ENCODE data around the gene NACA2.
"Not testable (repeated sequence)": the region's sequence is repeated elsewhere in the genome, so short reads cannot be mapped to it uniquely, and the experiment has no call there.

The NACA2 gene

DNA sequence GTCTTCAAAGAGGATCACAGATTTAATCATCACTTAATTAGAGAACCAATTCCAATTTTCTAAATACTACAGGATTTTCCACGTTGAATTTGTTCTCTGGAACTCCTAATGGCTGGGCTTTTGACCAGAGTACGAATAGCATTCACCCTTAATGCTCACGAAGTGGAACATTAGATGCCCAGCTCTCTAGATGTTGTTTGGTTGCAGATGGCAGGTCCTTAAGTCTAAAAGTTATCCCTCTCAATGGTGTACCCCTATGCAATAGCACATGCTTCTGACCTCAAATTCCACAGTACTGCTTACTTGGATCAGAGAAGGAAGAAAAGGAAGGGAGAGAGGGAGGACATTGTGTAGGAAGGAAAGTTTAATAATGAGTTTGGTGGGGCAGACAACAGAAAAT, 8.6 kb upstream of the NACA2 start:
- no peak for DNase-seq (ENCODE audit: low read depth in 2 of 2)

DNA sequence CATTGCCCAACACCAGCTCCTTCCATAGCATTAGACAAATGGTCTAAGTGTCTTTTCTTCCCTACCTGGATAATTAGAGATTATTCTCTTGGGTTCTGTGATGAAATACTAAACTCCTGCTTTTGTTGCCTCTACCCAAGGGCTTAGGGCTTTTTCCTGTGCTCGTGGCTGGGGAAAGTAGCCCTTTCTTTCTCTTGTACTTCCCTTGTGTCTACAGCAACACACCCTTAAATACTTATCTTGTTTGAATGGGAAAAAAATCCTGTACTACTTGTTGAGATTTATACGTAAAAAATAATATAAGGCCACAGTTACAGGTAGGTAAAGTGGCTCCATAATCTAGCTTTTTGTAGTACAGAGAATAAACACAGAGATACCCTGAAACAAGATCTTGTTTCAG, 7.0 kb upstream of the NACA2 start:
- no peak for DNase-seq (ENCODE audit: low read depth in 2 of 2)

DNA sequence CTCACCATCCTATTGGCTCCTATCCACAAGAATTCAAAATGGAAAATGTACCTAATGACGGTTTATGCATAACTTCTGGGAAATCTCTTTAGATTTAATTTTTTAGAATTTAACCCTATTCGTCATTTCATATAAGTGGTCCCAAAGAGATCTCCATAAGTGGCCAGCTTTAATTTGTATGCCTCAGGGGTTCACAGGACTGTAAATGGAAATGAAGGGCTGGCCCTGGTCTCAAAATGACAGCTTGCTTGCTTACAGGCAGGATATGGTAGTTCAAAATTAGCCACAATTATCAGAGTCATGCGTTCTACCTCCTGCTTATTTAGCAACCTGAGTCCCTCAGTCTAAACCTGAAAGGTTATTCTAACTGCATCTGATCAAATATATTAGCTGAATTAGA, 6.6 kb upstream of the NACA2 start:
- DNase-seq (ENCODE audit: low read depth in 2 of 2), result no peak

DNA sequence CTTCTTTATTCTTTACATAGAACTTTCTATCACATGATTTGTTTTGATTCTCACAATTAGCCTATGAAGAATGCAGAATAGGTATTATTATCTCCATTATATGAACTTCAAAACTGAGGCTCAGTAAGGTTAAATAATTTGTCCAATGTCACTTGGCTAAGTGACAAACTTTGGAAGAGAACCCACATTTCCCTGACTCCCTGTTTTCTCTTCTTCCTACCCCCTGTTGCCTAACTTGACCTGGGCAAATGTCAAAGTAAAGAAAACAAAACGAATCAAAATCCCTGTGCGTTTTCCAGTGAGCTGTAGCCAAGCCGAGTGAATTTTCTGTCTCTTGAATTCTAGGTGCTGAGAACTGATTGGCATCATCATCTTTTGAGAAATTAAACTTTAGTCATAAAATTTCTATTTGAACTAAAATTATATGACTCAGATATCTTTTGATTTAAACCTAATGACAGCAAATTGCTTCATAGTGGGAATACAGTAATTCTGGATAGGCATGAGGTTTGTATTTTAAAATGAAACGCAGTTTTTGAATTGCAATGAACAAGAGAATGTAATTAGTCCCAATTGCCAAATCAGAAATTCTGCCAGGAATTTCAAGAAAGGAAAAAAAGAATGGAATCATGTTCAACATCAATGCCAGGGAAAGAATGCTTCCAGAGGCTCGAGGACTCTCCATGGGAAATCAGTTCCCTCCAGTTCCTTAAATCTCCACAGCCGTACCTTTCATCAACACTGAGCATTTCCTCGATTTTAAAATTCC, 4.6 kb upstream of the NACA2 start:
- no peak for DNase-seq (ENCODE audit: low read depth in 2 of 2)

DNA sequence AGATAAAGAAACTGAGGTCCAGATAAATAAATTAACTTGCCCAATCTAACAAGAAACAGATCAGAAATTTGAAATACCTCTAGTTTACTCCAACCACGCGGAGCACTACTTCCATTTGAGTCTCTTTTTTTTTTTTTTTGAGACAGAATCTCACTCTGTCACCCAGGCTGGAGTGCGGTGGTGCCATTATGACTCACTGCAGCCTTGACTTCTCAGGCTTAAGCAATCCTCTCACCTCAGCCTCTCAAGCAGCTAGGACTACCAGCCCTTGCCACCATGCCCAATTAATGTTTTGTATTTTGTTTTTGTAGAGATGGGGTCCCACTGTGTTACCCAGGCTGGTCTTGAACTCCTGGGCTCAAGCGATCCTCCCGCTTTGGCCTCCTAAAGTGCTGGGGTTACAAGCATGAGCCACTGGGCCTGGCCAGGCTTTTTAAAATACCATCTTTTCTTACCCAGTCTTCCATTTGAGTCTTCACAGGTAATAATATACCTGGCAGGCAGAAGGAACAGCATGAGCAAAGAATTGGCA, 3.3 kb upstream of the NACA2 start:
- DNase-seq (ENCODE audit: low read depth in 2 of 2), result no peak

DNA sequence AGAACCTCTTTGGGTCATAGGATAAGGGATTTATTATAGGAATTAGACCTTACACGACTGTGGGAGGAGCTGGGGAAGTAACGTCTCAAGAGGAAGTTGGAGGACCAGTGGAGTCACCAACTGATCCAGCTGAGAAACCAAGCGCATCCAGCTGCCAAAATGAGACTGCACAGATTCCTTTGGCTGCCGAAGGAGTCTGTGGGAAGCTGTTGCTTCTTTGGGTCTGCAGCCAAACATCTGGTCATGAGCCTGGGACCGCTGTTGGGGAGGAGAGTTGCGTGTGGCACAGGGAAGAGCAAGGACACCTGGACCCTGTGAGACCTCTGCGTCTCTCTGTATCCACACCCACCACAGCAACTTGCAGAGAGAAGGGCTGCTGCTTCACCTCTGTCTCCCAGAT, 2.4 kb upstream of the NACA2 start:
- no peak for DNase-seq (ENCODE audit: low read depth in 2 of 2)

DNA sequence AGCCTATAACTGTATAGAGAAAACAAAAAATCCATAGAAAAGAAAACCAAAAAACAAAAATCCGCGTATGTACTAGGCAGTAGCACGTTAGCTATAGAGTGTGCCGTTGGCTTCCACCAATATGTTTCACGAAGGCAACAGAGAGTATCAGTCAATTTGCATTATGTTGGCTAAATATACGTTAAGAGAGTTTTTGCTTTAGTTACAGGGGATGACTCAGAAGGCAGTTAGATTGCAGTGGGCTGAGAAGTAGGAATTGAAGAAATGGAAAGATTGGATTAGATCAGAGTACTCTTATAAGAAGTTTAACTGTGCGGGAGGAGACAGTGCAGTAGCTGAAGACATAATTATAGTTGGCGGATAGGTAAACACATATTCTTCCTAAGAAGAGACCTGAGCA, 911 bp upstream of the NACA2 start:
- DNase-seq (ENCODE audit: low read depth in 2 of 2), result no peak

DNA sequence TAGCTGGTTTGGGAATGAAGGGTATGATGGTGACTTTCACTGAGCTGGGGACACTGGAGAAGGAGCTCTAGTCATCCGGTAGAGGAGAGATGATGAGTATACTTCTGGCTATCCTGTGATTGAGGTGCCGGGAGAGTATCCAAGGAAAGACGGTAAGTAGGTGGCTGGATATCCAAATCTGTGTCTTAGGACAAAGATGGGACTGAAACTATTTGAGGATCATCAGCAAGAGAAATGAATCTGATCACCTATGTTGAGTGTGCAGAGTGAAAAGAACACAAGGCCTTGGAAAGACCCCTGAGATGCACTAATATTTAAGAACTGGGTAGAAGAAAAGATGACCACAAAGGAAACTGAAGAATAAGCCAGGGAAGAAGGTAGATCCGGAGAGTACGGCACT, 1.0 kb downstream of the NACA2 start:
- no peak for DNase-seq (ENCODE audit: low read depth in 2 of 2)

DNA sequence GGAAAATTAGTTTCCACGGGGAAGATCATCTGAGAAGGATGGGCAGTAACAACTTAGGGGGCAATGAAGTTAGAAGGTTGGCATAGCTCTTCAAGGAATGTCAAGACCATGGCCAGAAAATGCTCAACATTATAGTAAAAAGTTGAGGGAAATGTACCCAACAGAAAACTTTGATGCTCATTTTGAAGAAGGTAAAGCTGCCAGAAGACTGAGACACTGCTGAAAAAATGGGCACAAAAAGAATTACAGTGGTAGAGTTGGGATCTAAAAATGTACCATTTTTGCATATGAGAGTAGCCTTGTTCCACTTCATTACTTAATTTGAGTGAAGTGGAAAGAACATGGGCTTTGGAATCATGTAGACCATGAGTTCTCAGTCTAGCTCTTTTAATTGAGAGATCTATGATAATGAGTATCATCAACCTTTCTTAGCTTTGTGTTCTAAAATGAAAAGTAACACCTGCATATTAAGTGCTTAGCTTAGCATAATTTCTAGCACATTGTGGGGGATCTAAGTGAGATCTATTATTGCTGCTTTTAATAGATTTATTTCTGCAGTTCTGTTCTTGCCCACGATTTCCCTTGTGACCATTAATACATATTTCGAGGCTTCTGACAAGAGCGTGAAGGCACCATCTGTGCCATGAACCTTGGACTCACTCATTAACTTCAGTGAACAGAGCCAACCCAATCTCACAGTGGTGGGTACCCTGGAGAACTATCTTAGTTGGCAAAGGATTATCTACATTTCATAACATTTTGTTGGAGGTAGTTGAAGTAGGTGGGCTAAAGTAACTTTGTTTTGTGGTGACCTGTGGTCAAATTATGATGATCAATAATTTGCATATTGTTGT, 3.0 kb downstream of the NACA2 start:
- DNase-seq (ENCODE audit: low read depth in 2 of 2), result no peak

DNA sequence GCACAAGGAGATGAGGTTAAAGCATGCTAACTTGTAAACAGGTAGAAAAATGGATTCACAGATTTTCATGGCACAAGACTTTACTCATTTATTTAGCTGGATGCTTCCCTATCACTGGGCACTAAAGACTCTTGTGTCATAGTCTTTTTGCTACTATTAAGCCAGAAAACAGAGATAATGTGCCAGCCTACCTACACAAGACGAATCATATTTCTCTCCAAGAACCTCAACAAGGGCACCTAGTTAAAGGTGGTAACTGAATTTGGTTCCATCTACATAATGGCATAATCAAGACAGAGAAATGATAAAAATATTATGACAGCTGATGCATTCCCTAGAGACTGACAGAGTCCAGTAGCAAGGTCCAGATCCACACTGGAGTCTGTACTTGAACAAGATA, 3.8 kb downstream of the NACA2 start:
- DNase-seq (ENCODE audit: low read depth in 2 of 2), result no peak

DNA sequence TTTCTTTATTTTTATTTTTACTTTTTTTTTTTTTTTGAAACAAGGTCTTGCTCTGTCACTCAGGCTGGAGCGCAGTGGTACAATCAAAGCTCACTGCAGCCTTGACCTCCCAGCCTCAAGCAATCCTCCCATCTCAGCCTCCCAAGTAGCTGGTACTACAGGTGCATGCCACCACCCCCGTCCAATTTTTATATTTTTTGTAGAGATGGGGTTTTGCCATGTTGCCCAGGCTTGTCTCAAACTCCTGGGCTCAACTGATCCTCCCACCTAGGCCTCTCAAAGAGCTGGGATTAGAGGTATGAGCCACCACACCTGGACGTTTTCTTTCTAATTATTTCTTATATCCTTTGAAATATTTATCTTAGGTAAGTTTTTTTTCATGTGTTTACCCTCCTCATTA, 4.4 kb downstream of the NACA2 start:
- not testable (repeated sequence) for DNase-seq (ENCODE audit: low read depth in 2 of 2)

DNA sequence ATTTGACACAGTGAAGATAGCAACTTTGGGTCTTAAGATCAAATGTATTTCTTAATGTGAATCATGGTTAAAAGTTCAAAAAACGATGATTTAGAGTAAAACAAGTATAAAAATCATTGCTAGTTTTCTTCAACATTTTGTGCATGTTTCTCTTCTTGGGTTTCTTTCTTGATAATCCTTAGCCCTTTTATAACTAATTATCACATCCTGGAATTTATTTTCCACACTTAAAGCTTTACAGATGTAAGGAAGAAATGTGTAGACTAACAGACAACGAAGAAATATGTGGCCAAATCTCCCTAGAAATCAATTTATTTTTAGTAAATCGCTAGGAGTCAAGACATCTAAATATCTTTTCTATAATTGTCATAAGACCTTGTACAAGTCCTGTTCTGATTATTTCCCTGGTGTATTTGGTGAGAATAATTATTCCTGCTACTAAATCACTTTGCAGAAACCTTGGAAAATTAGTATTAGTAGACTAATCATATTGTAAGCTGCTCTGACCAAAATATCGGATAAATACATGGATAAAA, 4.9 kb downstream of the NACA2 start:
- no peak for DNase-seq (ENCODE audit: low read depth in 2 of 2)

DNA sequence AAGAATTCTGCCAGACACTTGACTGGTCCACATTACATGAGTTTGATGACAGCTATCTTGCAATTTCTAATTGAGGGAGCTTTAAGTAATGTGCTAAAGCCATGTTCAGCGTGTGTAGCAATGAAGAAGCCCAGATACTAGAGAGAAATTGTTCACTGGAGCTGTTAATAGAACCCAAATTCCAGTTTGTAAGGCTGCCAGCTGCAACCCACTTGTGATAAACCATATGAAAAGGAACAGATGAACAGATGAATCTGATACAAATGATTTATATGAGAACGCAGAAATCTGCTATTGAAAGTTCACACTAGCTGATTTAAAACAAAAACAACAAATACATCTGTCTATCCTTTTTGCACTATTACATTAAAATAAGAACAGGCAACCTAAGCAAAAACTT, 6.2 kb downstream of the NACA2 start:
- no peak for DNase-seq (ENCODE audit: low read depth in 2 of 2)

DNA sequence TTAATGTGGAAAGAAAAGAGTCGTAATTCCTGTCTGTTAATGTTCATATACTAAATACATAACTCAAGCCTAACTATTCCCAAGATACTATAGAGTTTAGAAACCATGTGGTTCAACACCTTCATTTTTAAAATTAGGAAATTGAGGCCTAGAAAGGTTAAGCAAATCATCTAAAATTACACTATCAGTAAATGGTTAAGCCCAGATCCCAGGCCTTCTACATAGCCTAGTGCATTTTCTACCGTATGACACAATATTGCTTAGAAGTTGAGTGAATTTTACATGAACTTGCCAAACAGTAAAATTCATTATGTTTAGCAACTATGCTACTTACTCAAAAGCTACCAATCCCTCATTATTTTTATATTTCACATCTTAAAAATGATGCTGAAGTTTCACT, 6.8 kb downstream of the NACA2 start:
- DNase-seq (ENCODE audit: low read depth in 2 of 2), result no peak

DNA sequence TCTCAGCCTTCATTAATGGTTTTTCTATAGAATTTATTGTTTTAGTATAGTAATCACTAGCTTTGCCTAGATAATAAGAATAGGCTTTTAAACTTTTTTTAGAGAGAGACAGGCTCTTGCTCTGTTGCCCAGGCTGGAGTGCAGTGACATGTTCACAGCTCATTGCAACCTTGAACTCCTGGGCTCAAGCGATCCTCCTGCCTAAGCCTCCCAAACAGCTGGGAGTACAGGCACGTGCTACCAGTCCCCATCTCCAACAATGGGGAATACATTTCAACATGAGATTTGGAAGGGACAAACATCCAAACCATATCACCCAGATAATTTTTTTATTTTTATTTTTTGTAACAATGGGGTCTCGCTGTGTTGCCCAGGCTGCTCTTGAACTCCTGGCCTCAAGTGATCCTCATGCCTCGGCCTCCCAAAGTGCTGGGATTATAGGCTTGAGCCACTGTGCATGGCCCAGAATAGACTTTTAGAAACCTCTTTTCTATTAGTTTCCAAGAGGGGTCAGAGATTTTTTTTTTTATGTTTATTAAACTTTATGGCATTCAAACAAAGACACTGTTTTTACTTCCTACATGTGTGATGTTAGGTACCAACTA, 7.3 kb downstream of the NACA2 start:
- no peak for DNase-seq (ENCODE audit: low read depth in 2 of 2)

DNA sequence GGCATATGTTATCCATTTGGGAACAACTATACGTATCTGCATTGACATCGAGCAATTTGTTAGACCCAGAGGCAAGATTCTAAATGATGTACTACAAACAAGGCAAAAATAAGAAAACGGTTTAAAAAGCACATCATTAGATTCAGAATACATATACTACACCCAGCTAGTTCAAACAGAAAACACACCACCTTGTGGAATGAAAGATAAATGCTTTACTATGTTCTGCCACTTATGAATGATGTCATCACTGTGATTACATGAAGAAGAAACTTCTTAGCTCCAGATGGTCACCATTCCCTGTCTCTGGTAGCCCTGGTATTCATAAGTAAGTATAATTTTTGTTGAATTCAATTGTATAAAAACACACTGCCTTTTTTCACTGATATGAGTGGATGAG, 7.8 kb downstream of the NACA2 start:
- DNase-seq (ENCODE audit: low read depth in 2 of 2), result no peak

DNA sequence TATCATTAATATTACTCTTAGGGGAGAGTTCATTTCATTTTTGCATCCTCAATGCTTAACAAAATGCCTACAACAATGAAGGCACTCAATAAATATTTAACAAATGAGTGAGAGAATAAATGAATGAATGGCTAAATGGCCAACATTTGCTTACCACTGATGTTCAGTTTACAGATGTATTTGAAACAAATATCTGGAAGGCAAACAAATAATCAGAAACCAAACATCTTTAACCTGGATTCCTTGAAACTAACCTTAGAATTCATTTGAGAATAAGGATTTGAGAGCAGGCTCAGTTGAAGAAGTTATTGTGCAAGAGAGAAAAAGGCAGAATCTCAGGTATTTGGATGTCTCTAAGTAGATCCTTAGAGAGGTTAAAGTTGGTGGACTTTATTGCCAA, 8.4 kb downstream of the NACA2 start:
- DNase-seq (ENCODE audit: low read depth in 2 of 2), result no peak

DNA sequence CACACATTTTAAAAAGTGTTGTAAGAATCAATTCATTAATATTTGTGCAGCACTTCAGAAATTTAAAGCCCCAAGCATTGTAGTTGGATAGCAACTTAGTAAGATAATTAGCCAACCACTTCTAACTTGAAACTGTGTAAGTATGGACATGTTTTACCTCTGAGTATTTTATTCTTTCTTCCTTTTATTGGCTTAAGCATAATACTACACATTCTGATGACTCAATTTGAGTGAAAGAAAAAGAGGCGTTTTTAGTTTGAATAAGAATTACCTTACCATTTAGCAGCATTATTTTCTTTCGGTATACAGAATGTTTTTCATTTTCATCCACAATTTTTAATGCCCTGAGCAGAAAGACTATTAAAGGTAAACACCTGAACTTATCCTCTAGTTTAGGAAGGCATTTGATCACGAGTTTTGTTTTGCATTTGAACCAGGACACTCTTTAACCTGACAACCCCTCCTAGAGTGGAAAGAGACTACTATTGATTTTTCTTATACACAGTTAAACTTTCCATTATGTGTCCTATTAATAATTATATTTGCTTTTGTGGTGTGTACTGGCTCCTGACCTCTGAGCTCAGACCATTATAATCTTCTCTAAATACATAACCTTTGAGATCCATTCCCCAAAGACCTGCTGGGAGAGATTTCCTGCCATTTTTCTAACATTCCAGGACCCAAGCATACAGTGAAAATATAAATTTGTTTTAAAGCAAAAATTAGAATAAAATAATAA, 9.2 kb downstream of the NACA2 start:
- no peak for DNase-seq (ENCODE audit: low read depth in 2 of 2)

DNA sequence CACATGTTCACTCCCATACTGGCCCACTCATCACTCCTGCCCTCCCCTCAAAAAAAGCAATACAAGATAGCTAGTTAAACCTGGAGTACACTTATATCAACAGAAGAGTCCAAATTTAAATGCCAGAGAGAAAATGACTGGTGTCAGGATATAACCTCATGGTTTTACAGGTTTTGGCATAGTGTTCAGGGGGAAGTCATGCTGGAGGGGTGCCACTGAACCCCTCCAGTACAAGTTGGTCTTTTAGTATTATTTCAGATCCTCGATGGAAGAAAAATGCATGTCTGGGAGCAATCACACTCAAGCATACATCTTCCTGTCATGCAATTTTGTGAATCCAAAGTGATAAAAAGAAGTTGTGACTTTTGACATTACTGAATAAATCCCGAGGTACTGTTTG, 10.5 kb downstream of the NACA2 start:
- no peak for DNase-seq (ENCODE audit: low read depth in 2 of 2)

DNA sequence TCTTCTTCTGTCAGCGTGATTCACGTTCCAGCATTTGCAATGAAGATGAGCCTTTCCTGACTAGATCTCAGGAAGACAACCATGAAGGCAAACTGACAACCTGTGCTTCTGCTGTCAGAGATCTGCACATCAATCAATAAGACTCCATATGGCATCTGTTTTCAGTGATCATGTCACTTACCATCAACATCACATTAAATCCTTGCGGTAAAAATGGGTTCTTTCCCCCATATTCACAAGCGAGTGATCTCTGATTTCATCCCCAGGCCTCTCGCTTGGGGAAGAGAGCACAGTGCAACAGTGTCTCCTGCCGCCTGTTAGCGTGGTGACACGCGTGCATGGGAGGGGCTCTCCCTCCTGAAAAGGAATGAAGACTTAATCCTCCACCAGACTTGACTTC, 11.1 kb downstream of the NACA2 start:
- no peak for DNase-seq (ENCODE audit: low read depth in 2 of 2)

DNA sequence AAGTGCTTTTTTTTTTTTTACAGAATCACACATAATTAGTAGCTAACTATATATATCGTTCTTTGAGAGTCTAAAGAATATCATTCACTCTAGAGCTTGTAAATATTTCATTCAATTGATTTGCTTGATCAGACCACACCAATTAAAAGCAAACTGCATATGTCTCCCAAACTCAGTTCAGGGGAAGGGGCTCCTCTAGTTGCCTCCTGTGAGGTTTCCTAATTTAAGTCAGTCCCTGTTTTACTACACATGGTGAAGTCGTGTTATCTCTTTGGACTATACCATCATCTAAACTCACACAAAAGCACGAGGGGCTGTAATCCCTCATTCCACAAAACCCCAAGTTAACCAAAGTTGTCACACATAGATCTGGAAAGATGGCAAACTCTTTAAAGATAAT, 11.7 kb downstream of the NACA2 start:
- no peak for DNase-seq (ENCODE audit: low read depth in 2 of 2)

DNA sequence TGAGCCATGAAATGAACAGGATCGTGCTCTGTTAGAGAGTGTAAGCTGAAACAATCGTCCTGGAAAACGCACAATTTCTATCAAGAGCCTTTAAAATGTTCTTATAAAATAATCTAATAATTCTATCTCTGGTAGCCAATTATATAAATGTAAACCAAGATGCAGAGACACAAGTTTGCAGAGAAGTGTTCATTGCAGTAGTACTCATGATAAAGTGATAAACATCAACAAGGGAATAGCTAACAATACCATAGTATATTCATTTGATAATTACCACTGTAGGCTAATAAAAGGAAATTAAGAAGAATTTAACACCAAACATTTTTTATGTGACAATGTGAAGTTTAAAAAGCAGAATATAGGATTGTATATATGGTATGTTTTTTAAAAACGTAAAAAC, 12.4 kb downstream of the NACA2 start:
- DNase-seq (ENCODE audit: low read depth in 2 of 2), result no peak
